K562 (cell line): ENCODE measurements around the gene EWSR1. TPM values are rescaled to one million over a fixed set of nuclear protein-coding genes. Genes with fewer than 3 reads are reported as not detected.

ENCODE experiments used
- ATAC-seq: fragments of 200-7000 bp; cut with Tn5 transposase; 3 replicates; pipeline ENCODE4 v1.9.1; 2020; ENCODE audit warnings: moderate library complexity
- BruUV-seq: library from RNA; stranded (reverse); fragments of 400-500 nt; replicated peaks from 2 replicates; lab custom pipeline; 2021; lab: Mats Ljungman, UMichigan
- CTCF ChIA-PET: fragments of 300-600 bp; formaldehyde crosslinking; extraction: SDS; loops from one replicate; lab custom pipeline; 2021; ENCODE audit warnings: low intra/inter-chr PET ratio; lab: Yijun Ruan, JAX
- POLR2A ChIA-PET: fragments of 300-600, 350-650 bp; sonication (Branson Sonifier 250); formaldehyde crosslinking; extraction: SDS; loops from one replicate; lab custom pipeline; 2021; ENCODE audit warnings: antibody characterized with exemption, inconsistent platforms; lab: Yijun Ruan, JAX
- DNase-seq, 4 experiments: peaks; one replicate each; pipeline versions ENCODE4 v3.0.0 to v3.0.0-alpha.2; 2011 to 2018; ENCODE audit warnings: low spot score in 3 of 4, mixed read lengths in 3 of 4; ENCODE audit errors: extremely low read depth in 1 of 4
- FAIRE-seq: peaks from 2 replicates; lab custom pipeline; 2011; peaks lifted over from hg19 to GRCh38; lab: Jason Lieb, UNC
- H2AFZ ChIP-seq: 2 replicates; pipeline ENCODE4 v1.6.0; 2011; ENCODE audit warnings: low read depth, low read length, control low read depth, inconsistent platforms
- H3K27ac ChIP-seq: fragments of 200-600 bp; 3 replicates; pipeline ENCODE4 v1.8.0; 2011; ENCODE audit warnings: low read depth, mild to moderate bottlenecking, control low read depth, inconsistent platforms, low read length, moderate library complexity, mixed read lengths; ENCODE audit errors: extremely low read depth
- H3K27me3 ChIP-seq, 2 experiments: fragments of 300-600 bp in 1 of 2; 2 replicates in 1 of 2; 3 replicates in 1 of 2; pipeline versions ENCODE4 v1.6.0 to v1.8.0; 2011; ENCODE audit warnings: inconsistent platforms in 2 of 2, low read length in 2 of 2, mild to moderate bottlenecking in 1 of 2, mixed read lengths in 1 of 2, moderate library complexity in 1 of 2; ENCODE audit not compliant: control insufficient read depth in 2 of 2, insufficient read depth in 2 of 2
- H3K36me3 ChIP-seq: fragments of 300-600 bp; 3 replicates; pipeline ENCODE4 v1.8.0; 2011; ENCODE audit warnings: mild to moderate bottlenecking, low read length, inconsistent platforms; ENCODE audit not compliant: control insufficient read depth, insufficient read depth
- H3K4me1 ChIP-seq, 2 experiments: fragments of 200-600 bp in 1 of 2; replicated peaks in 1 of 2; 2 replicates in 1 of 2; 3 replicates in 1 of 2; pipeline versions ENCODE4 v1.5.1 to v1.8.0; 2011; ENCODE audit warnings: inconsistent platforms in 2 of 2, low read length in 2 of 2, mild to moderate bottlenecking in 1 of 2, mixed read lengths in 1 of 2, moderate library complexity in 1 of 2; ENCODE audit not compliant: control insufficient read depth in 2 of 2, insufficient read depth in 2 of 2
- H3K4me2 ChIP-seq: 2 replicates; pipeline ENCODE4 v1.6.1; 2011; ENCODE audit warnings: low read length, control low read depth, inconsistent platforms, mixed read lengths; ENCODE audit not compliant: insufficient read depth
- H3K4me3 ChIP-seq: fragments of 200-600 bp; sonication (generic), shearing (Covaris generic); 2 replicates; pipeline ENCODE4 v1.5.1; 2016; ENCODE audit warnings: control low read depth, inconsistent platforms
- H3K79me2 ChIP-seq: fragments of 200-600 bp; 3 replicates; pipeline ENCODE4 v1.8.0; 2011; ENCODE audit warnings: low read length, inconsistent platforms; ENCODE audit not compliant: control insufficient read depth, insufficient read depth
- H3K9ac ChIP-seq, 2 experiments: 2 replicates each; pipeline versions ENCODE4 v1.6.0 to v1.6.1; 2011; ENCODE audit warnings: low read depth in 2 of 2, low read length in 2 of 2, control low read depth in 1 of 2, inconsistent platforms in 1 of 2, mild to moderate bottlenecking in 1 of 2, mixed read lengths in 1 of 2; ENCODE audit not compliant: insufficient read depth in 1 of 2
- H3K9me1 ChIP-seq: one replicate; pipeline ENCODE4 v1.6.0; 2011; ENCODE audit warnings: inconsistent platforms, mild to moderate bottlenecking, low read length, moderate library complexity; ENCODE audit not compliant: control insufficient read depth, insufficient read depth
- H3K9me3 ChIP-seq: replicated peaks from 2 replicates; pipeline ENCODE4 v1.5.1; 2011; ENCODE audit warnings: low read depth, low read length, inconsistent platforms; ENCODE audit not compliant: control insufficient read depth, insufficient read depth
- H4K20me1 ChIP-seq: replicated peaks from 2 replicates; pipeline ENCODE4 v1.6.1; 2011; ENCODE audit warnings: low read length, inconsistent platforms, mixed read lengths; ENCODE audit not compliant: control insufficient read depth, insufficient read depth
- EP400 ChIP-seq: fragments of 450-650 bp; IDR thresholded peaks from 2 replicates; pipeline ENCODE4 v1.6.1; 2017; ENCODE audit warnings: antibody characterized with exemption, mild to moderate bottlenecking, moderate library complexity
- FOXP1 ChIP-seq: sonication (generic); formaldehyde crosslinking; IDR thresholded peaks from 2 replicates; pipeline ENCODE4 v1.8.0; 2022; ENCODE audit warnings: mild to moderate bottlenecking, missing genetic modification reagents
- HNRNPLL ChIP-seq: fragments of 200-400 bp; formaldehyde crosslinking; IDR thresholded peaks from 2 replicates; pipeline ENCODE4 v1.6.1; 2017; ENCODE audit warnings: low read length, low read depth, mild to moderate bottlenecking; ENCODE audit not compliant: poor library complexity, severe bottlenecking
- ILK ChIP-seq: fragments of 450-650 bp; IDR thresholded peaks from 2 replicates; pipeline ENCODE4 v1.6.1; 2016; ENCODE audit warnings: missing genetic modification characterization, low read depth, mild to moderate bottlenecking, missing compliant biosample characterization, moderate library complexity, borderline replicate concordance
- MXD1 ChIP-seq: fragments of 250-450 bp; sonication (Bioruptor Pico); IDR thresholded peaks from 2 replicates; pipeline ENCODE4 v1.8.0; 2021; ENCODE audit warnings: borderline replicate concordance, mild to moderate bottlenecking, moderate library complexity; ENCODE audit not compliant: poor library complexity, severe bottlenecking
- NELFE ChIP-seq: IDR thresholded peaks from 2 replicates; pipeline ENCODE4 v1.6.1; 2011; ENCODE audit warnings: mild to moderate bottlenecking; ENCODE audit not compliant: insufficient read depth, insufficient read length
- ZBTB8A ChIP-seq: fragments of 450-650 bp; IDR thresholded peaks from 2 replicates; pipeline ENCODE4 v1.6.1; 2018; ENCODE audit warnings: mild to moderate bottlenecking, moderate library complexity; ENCODE audit not compliant: partially characterized antibody
- ZNF175 ChIP-seq: fragments of 200-800 bp; sonication (Bioruptor generic); IDR thresholded peaks from 2 replicates; pipeline ENCODE4 v1.6.1; 2016; ENCODE audit warnings: low read depth, mild to moderate bottlenecking, missing genetic modification characterization, missing compliant biosample characterization
- ZNF639 ChIP-seq, 2 experiments: fragments of 200-800 bp in 1 of 2; sonication (Bioruptor generic) in 1 of 2; sonication (generic) in 1 of 2; formaldehyde crosslinking in 1 of 2; IDR thresholded peaks in 1 of 2; conservative IDR thresholded peaks in 1 of 2; 2 replicates each; pipeline versions ENCODE4 v1.5.0 to v1.6.1; 2016 to 2020; ENCODE audit warnings: missing compliant biosample characterization in 1 of 2, missing genetic modification characterization in 1 of 2, missing genetic modification reagents in 1 of 2
- WGBS: fragments of 100-300 bp; shearing (Covaris generic); methylation state at CpG from one replicate; pipeline ENCODE4 v1.1.6; 2016; ENCODE audit warnings: low coverage, mixed read lengths; ENCODE audit not compliant: insufficient coverage; ENCODE audit errors: missing lambda C conversion rate; 5-methylcytosine and 5-hydroxymethylcytosine counted together
- in situ Hi-C: fragments of 300-500 bp; cut with MboI; formaldehyde crosslinking; loops from 4 replicates; pipeline ENCODE4 v1.15.0; 2018; ENCODE audit warnings: inconsistent platforms, mixed read lengths
- intact Hi-C: fragments of 100-400 bp; cut with micrococcal nuclease; formaldehyde crosslinking; loops from 2 replicates; pipeline ENCODE4 v1.14.2; 2022
- polyA plus RNA-seq, 8 experiments: library from polyadenylated mRNA; depleted of rRNA in 4 of 8; stranded (reverse) in 5 of 8; unstranded in 3 of 8; fragments of >200 nt; fragmentation: Nextera tagmentation in 2 of 8; fragmentation: Illumina TruSeq in 1 of 8; extraction: Ambion mirVana in 2 of 8; extraction: Trizol in 1 of 8; gene quantifications; 2 replicates each; pipeline versions ENCODE4 v1.2.1 to v1.2.3, GENCODE V29; 2011 to 2014; ENCODE audit warnings: inconsistent platforms in 1 of 8, missing spikeins in 1 of 8
- total RNA-seq, 7 experiments: library from RNA; depleted of rRNA in 6 of 7; stranded (reverse); fragments of >200 nt in 6 of 7; fragmentation: Illumina TruSeq in 2 of 7; extraction: Trizol in 2 of 7; gene quantifications; 2 replicates each; pipeline versions ENCODE4 v1.2.1 to v1.2.3, GENCODE V29; 2011 to 2021; ENCODE audit warnings: low replicate concordance in 1 of 7

EWSR1 gene
- total and polyA plus RNA-seq, 9 of the 15 experiments (the other 6 are each of a cell fraction or from before 2014, with no cell fraction given): 83.3 to 450 (median 239) TPM

- in situ Hi-C loops: no loop called here
- Histone ChIP-seq H2AFZ (no peak overlapping the region), H3K9ac (no peak overlapping the region), H3K4me3 (no peak overlapping the region), H4K20me1 (no peaks in the 10 kb centered on the region; the same call in 1 of the 2 replicates), H3K9me3 (no peaks in the 10 kb centered on the region), H3K4me2 (no peak overlapping the region), H3K36me3 (peaks cover 67% of the 10 kb centered on the region), H3K9me1 (no peaks in the 10 kb centered on the region), H3K79me2 (no peaks in the 10 kb centered on the region), H3K4me1 (peaks cover 7 to 21% of the 10 kb centered on the region in 2 experiments), H3K27me3 (no peaks in the 10 kb centered on the region), H3K27ac (no peak overlapping the region)
- no TSS peak for BruUV-seq
- 82% methylated on average over 5 of the region's 8 CpGs for WGBS
- ChIA-PET CTCF (no interaction called here), POLR2A (interaction anchor here (0.6 to 1.7 kb wide), 3 partner anchors 11 to 16 kb away, joined by 3 to 6 read pairs (median 3); no protein-coding TSS in a partner anchor)
- TF ChIP-seq ZBTB8A (no peak), ILK (tag) (no peak), NELFE (no peak), FOXP1 (CRISPR knock-in tag) (no peak), HNRNPLL (no peak), ZNF175 (CRISPR knock-in tag) (no peak), EP400 (no peak), MXD1 (CRISPR knock-in tag) (no peak), ZNF639 (CRISPR knock-in tag; conservative IDR thresholded peaks at IDR 0.05 in 1 of 2, IDR thresholded peaks at IDR 0.05 in 1 of 2) (no peak)
- ATAC-seq (no peak), DNase-seq (no peak), FAIRE-seq (no peak)
- intact Hi-C loops: no loop called here
These were observed 30.6 kb downstream of the EWSR1 start for GRCh38 chr22:29298641-29299040.
